Natural killer cell treated with Interleukin-12 subunit alpha and Interleukin-12 subunit beta and Interleukin-15 and Interleukin-18, amount 100 ng/mL, for 72 hours (primary cell): ENCODE results near the gene SMNDC1. TPM values are rescaled to one million over a fixed set of nuclear protein-coding genes. Genes with fewer than 3 reads are reported as not detected.
A peak's percentile ranks its signal among the peaks of the same experiment; 100 is the strongest.

Experiments
- ATAC-seq, 2 donors: fragments of 150-1000 bp; cut with Tn5 transposase in 1 of 2; sonication (Bioruptor Pico), chemical (Tn5 transposase) in 1 of 2; 2 replicates each; pipeline ENCODE4 v1.10.0; 2021
- DNase-seq: peaks from one replicate; pipeline ENCODE4 v3.0.0; 2022; ENCODE audit warnings: low spot score
- H3K27ac Mint-ChIP-seq, 2 donors: 1 replicate in 1 of 2; 2 replicates in 1 of 2; pipeline ENCODE4 v1.8.0; 2022; ENCODE audit warnings: mixed read lengths in 2 of 2, mild to moderate bottlenecking in 1 of 2, moderate library complexity in 1 of 2
- H3K27me3 Mint-ChIP-seq, 2 donors: 1 replicate in 1 of 2; 2 replicates in 1 of 2; pipeline ENCODE4 v1.8.0; 2022; ENCODE audit warnings: mixed read lengths in 2 of 2
- H3K36me3 Mint-ChIP-seq: one replicate; pipeline ENCODE4 v1.8.0; 2022; ENCODE audit warnings: mixed read lengths
- H3K4me1 Mint-ChIP-seq, 2 donors: 1 replicate in 1 of 2; 2 replicates in 1 of 2; pipeline ENCODE4 v1.8.0; 2022; ENCODE audit warnings: low read depth in 2 of 2, mixed read lengths in 2 of 2, mild to moderate bottlenecking in 1 of 2
- H3K4me3 Mint-ChIP-seq: one replicate; pipeline ENCODE4 v1.8.0; 2022; ENCODE audit warnings: mixed read lengths
- H3K9me3 Mint-ChIP-seq: 2 replicates; pipeline ENCODE4 v1.8.0; 2022; ENCODE audit warnings: mixed read lengths
- total RNA-seq, 2 donors: library from RNA; stranded (reverse); gene quantifications; one replicate each; pipeline ENCODE4 v1.2.3, GENCODE V29; 2022

SMNDC1 gene
- 10 to 100 TPM; 39.7 to 41.8 TPM for total RNA-seq

GRCh38 chr10:110304780-110305421 is at the start of gene SMNDC1:
Gene SMNDC1, minus strand, starts transcription at chr10:110304920. Its CDS starts 1,333 bp downstream, at chr10:110303587.
- Mint-ChIP-seq H3K36me3 (peaks cover 30% of the 10 kb centered on the region), H3K27ac (peak within 1 kb of the TSS; percentile 85 to 95), H3K27me3 (no peaks in the 10 kb centered on the region), H3K4me1 (peaks cover 23 to 37% of the 10 kb centered on the region in 2 donors), H3K9me3 (no peaks in the 10 kb centered on the region), H3K4me3 (peak within 1 kb of the TSS; percentile 90)
- DNase-seq, result peak; percentile 97
- ATAC-seq, result peak; percentile 96 to 98

DNA sequence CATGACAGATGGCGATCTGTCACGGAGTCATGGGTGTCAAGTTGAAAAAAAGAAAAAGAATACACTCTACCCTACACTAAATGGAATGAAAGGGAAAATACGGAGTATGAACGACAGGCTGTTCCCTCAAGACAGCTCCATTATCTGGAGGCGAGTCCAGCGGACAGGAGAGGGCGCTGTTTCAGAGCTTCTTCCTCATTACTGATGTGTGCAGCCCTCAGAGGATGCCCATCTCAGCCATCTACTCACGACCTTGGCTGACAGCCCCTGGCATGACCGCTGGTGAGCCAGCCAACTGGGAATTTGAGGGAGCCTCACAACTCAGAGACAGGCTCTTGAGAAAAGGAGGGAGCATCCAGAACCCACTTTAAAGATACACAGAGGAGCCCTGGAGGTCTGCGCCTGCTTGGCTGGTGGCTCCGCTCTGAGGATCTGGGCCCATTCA is 49.6 kb upstream of the SMNDC1 start:
- no peaks in the 10 kb centered on the region for H3K9me3 Mint-ChIP-seq
- peaks cover 0 to 14% of the 10 kb centered on the region in 2 donors for H3K27me3 Mint-ChIP-seq
- peak overlapping the region; percentile 91 to 93 for H3K27ac Mint-ChIP-seq
- peaks cover 57 to 60% of the 10 kb centered on the region in 2 donors for H3K4me1 Mint-ChIP-seq
- H3K36me3 Mint-ChIP-seq, result no peaks in the 10 kb centered on the region
- peak; percentile 65 to 80 for ATAC-seq
- peak overlapping the region; percentile 80 for H3K4me3 Mint-ChIP-seq
- peak; percentile 86 for DNase-seq

DNA sequence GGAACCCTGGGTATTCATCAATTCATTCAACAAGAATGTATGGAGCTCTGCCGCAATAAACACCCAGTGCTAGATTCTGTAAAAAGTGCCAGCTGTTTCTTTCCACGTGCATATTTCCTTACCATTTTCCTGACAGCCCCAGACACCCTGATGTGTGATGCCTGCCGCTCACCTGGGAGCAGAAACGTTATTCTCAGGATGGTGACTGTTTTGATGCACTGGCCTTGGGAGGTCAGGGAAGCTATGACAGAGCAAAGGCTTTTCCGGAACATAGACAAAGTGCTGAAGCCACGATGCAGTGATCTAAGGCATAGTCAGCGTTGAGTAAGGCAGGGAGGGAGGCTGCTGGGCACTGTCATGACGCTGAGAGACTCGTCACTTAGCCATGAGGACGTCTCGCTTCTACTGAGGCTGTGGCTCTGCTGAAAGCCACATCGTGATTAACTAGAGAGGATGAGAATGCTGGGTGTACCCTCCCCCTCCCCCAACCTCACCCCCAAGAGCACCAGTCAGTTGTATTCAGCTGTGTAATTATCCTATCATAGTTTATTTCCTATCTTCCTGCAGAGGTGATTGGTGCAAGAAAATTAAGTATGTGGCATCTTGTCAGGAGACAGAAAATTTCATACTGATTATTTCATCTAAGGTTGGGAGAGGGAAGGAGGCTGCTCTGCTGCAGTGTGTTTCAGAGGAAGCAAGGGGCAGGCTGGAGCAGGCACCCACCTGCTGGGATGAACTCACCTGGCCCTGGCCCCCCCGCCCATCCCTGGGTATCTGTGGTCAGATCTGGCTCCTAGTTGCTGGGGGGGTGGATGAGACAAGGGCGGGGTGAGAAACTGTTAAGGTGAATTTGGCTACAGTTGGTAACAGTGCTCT is 48.8 kb upstream of the SMNDC1 start:
- Mint-ChIP-seq H3K36me3 (no peaks in the 10 kb centered on the region), H3K27ac (peak overlapping the region; percentile 91 to 93), H3K27me3 (peaks cover 0 to 15% of the 10 kb centered on the region in 2 donors), H3K4me1 (peaks cover 57% of the 10 kb centered on the region in 2 donors), H3K9me3 (no peaks in the 10 kb centered on the region), H3K4me3 (peak overlapping the region; percentile 80)
- peak; percentile 69 for DNase-seq
- peak; percentile 83 to 85 for ATAC-seq

- peaks cover 51% of the 10 kb centered on the region in 2 donors for H3K4me1 Mint-ChIP-seq
- no peaks in the 10 kb centered on the region for H3K36me3 Mint-ChIP-seq
- H3K27ac Mint-ChIP-seq, result peak overlapping the region; percentile 91 to 93
- H3K4me3 Mint-ChIP-seq, result peak overlapping the region; percentile 80
- H3K27me3 Mint-ChIP-seq, result peaks cover under 1 to 10% of the 10 kb centered on the region in 2 donors
- DNase-seq (no peak), ATAC-seq (no peak)
- H3K9me3 Mint-ChIP-seq, result no peaks in the 10 kb centered on the region
These were observed 48.2 kb upstream of the SMNDC1 start for GRCh38 chr10:110352930-110353243.

DNA sequence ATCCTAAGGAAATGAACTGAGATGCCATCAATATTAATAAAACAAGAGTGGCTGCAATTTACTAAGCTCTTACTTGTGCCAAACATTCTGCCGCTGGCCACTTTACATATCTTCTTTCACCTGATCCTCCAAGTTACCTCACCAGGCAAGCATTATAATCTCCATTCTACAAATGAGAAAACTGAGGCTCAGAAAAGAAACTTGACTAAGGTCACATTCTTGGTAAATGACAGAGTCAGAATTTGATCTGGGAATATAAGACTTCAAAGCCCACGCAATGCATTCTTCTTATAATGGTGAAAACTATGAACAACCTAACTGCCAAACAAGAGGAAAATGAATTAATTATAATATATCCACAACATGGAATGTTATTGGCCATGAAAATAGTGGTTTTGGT is 46.1 kb upstream of the SMNDC1 start:
- Mint-ChIP-seq H3K36me3 (no peaks in the 10 kb centered on the region), H3K9me3 (no peaks in the 10 kb centered on the region), H3K4me1 (peaks cover 37 to 46% of the 10 kb centered on the region in 2 donors), H3K27ac (peak overlapping the region in 1 of 2 donors; percentile 69), H3K27me3 (peaks cover 11 to 13% of the 10 kb centered on the region in 2 donors), H3K4me3 (no peak overlapping the region)
- ATAC-seq, result no peak
- DNase-seq, result no peak

GRCh38 chr10:110349831-110350230 is 45.1 kb upstream of the SMNDC1 start:
- no peak for ATAC-seq

GRCh38 chr10:110349386-110349785 is 44.7 kb upstream of the SMNDC1 start:
- ATAC-seq (no peak), DNase-seq (no peak)
- peaks cover 23 to 32% of the 10 kb centered on the region in 2 donors for H3K4me1 Mint-ChIP-seq
- peaks cover 11 to 19% of the 10 kb centered on the region in 2 donors for H3K27me3 Mint-ChIP-seq
- peak overlapping the region in 1 of 2 donors; percentile 69 for H3K27ac Mint-ChIP-seq
- H3K4me3 Mint-ChIP-seq, result no peak overlapping the region
- H3K9me3 Mint-ChIP-seq, result no peaks in the 10 kb centered on the region
- H3K36me3 Mint-ChIP-seq, result no peaks in the 10 kb centered on the region

More at GRCh38 chr10:110349831-110350230, 45.1 kb upstream of the SMNDC1 start:
- H3K27ac Mint-ChIP-seq, result peak overlapping the region in 1 of 2 donors; percentile 69
- peaks cover 11 to 17% of the 10 kb centered on the region in 2 donors for H3K27me3 Mint-ChIP-seq
- peaks cover 27 to 36% of the 10 kb centered on the region in 2 donors for H3K4me1 Mint-ChIP-seq
- DNase-seq, result no peak
- no peak overlapping the region for H3K4me3 Mint-ChIP-seq
- no peaks in the 10 kb centered on the region for H3K36me3 Mint-ChIP-seq
- no peaks in the 10 kb centered on the region for H3K9me3 Mint-ChIP-seq

DNA sequence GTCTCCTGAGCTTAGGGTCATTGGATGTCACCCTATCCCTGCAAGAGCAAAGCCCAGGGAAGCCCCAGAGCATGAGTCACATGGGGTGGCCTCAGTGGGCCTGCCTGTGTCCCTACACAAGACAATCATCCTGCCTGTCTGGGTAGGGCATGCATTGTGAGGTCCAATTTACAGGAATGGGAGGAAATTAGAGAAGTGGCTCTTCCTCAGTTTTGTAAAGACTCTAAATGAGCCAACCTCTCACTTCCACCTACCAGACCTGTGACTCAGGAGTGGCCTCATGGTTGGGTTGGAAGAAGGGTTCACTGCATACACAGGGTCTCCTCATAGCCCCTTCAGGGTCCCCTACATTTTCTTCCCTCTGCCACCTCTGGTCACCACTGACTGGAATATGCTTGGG is 43.6 kb upstream of the SMNDC1 start:
- DNase-seq (no peak), ATAC-seq (no peak)
- Mint-ChIP-seq H3K27ac (peak overlapping the region in 1 of 2 donors; percentile 69), H3K4me1 (peaks cover 14 to 21% of the 10 kb centered on the region in 2 donors), H3K27me3 (peaks cover 11 to 26% of the 10 kb centered on the region in 2 donors), H3K36me3 (no peaks in the 10 kb centered on the region), H3K4me3 (no peak overlapping the region), H3K9me3 (no peaks in the 10 kb centered on the region)

- DNase-seq (no peak), ATAC-seq (no peak)
- Mint-ChIP-seq H3K27ac (peak overlapping the region in 1 of 2 donors; percentile 24), H3K4me3 (no peak overlapping the region), H3K27me3 (peaks cover 20 to 30% of the 10 kb centered on the region in 2 donors), H3K4me1 (peaks cover 6 to 14% of the 10 kb centered on the region in 2 donors), H3K9me3 (no peaks in the 10 kb centered on the region), H3K36me3 (no peaks in the 10 kb centered on the region)
These were observed 42.2 kb upstream of the SMNDC1 start for GRCh38 chr10:110346914-110347313.

DNA sequence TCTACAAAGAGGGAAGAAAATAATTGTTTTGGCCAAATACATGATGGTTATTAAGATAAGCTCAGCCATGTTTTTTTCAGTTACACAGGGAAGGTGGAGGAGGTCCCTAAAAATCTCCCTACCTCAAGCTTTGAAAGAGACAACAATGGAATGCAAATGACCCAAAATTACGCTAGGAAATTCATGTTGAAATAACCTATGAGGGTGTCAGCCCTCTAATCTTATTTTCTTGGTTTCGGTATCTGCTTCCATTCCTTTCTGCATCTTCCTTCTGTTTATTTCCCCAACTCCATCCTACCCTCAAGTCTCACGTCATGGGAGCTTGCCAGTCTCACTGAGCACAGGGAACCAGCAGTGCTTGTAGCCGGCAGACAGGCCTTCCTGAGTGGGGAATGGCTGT is 40.6 kb upstream of the SMNDC1 start:
- H3K4me1 Mint-ChIP-seq, result peaks cover 7 to 14% of the 10 kb centered on the region in 2 donors
- H3K4me3 Mint-ChIP-seq, result no peak overlapping the region
- peaks cover 20 to 24% of the 10 kb centered on the region in 2 donors for H3K27me3 Mint-ChIP-seq
- ATAC-seq (no peak), DNase-seq (no peak)
- H3K27ac Mint-ChIP-seq, result no peak overlapping the region
- no peaks in the 10 kb centered on the region for H3K36me3 Mint-ChIP-seq
- H3K9me3 Mint-ChIP-seq, result no peaks in the 10 kb centered on the region

- DNase-seq (no peak), ATAC-seq (no peak)
- Mint-ChIP-seq H3K36me3 (no peaks in the 10 kb centered on the region), H3K27ac (no peak overlapping the region), H3K4me3 (no peak overlapping the region), H3K27me3 (peaks cover 20 to 24% of the 10 kb centered on the region in 2 donors), H3K9me3 (no peaks in the 10 kb centered on the region), H3K4me1 (peaks cover 9 to 13% of the 10 kb centered on the region in 2 donors)
These were observed 39.9 kb upstream of the SMNDC1 start for GRCh38 chr10:110344622-110345021.

- no peaks in the 10 kb centered on the region for H3K9me3 Mint-ChIP-seq
- peaks cover 9% of the 10 kb centered on the region in 2 donors for H3K4me1 Mint-ChIP-seq
- DNase-seq (no peak), ATAC-seq (no peak)
- H3K36me3 Mint-ChIP-seq, result no peaks in the 10 kb centered on the region
- H3K4me3 Mint-ChIP-seq, result no peak overlapping the region
- H3K27ac Mint-ChIP-seq, result no peak overlapping the region
- H3K27me3 Mint-ChIP-seq, result peaks cover 20 to 22% of the 10 kb centered on the region in 2 donors
These were observed 39.2 kb upstream of the SMNDC1 start for GRCh38 chr10:110343947-110344346.

GRCh38 chr10:110340816-110341215 is 36.1 kb upstream of the SMNDC1 start:
- H3K27ac Mint-ChIP-seq, result no peak overlapping the region
- no peaks in the 10 kb centered on the region for H3K9me3 Mint-ChIP-seq
- no peak overlapping the region for H3K4me3 Mint-ChIP-seq
- ATAC-seq (no peak), DNase-seq (no peak)
- peaks cover 8 to 21% of the 10 kb centered on the region in 2 donors for H3K27me3 Mint-ChIP-seq
- peaks cover 10 to 14% of the 10 kb centered on the region in 2 donors for H3K4me1 Mint-ChIP-seq
- H3K36me3 Mint-ChIP-seq, result no peaks in the 10 kb centered on the region

DNA sequence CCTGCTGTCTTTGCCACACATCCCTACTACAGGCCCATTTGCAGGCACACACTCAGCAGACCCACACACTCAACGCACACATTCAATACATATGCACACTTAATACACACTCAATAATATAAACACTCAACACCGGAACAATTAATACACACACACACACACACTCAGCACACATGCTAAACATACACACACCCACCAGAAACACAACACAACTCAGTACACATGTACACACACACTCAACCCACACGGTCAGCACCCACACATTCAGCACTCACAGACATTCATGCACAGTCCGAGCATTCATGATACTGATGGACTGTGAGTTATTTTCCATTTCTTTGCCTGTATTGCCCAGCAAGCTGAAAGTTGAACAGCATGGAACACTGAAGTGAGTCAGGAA is 35.4 kb upstream of the SMNDC1 start:
- no peak overlapping the region for H3K4me3 Mint-ChIP-seq
- H3K4me1 Mint-ChIP-seq, result peaks cover 17 to 21% of the 10 kb centered on the region in 2 donors
- H3K9me3 Mint-ChIP-seq, result no peaks in the 10 kb centered on the region
- DNase-seq (no peak), ATAC-seq (no peak)
- no peaks in the 10 kb centered on the region for H3K36me3 Mint-ChIP-seq
- no peak overlapping the region for H3K27ac Mint-ChIP-seq
- peaks cover 8 to 18% of the 10 kb centered on the region in 2 donors for H3K27me3 Mint-ChIP-seq
